Caki2 (cell line): ENCODE results near the gene PCBP3. TPM values are rescaled to one million over a fixed set of nuclear protein-coding genes. Genes with fewer than 3 reads are reported as not detected.
"Not testable (repeated sequence)": the region's sequence is repeated elsewhere in the genome, so short reads cannot be mapped to it uniquely, and the experiment has no call there.

ENCODE experiments used
- DNase-seq: peaks from one replicate; pipeline ENCODE4 v3.0.0-alpha.2; 2015; ENCODE audit warnings: low read depth
- in situ Hi-C: cut with HindIII; loops from 2 replicates; pipeline ENCODE4 v1.10.0; 2016; ENCODE audit warnings: low sequenced_read_pairs, low pct_unique_long_range_greater_than_20kb, mixed read lengths
- total RNA-seq: library from RNA; depleted of rRNA; stranded (reverse); fragments of >200 nt; shearing (Covaris generic); gene quantifications from 2 replicates; pipeline ENCODE4 v1.2.3, GENCODE V29; 2014; ENCODE audit warnings: low replicate concordance; rRNA removed

The PCBP3 gene
- total RNA-seq, result not detected in 2 replicates

GRCh38 chr21:45643021-45643980 is at the start of gene PCBP3:
PCBP3 (plus strand) TSS chr21:45643725; CDS start chr21:45850086, 206,361 bp downstream.
- DNase-seq, result no peak

GRCh38 chr21:45594721-45595489 is 48.6 kb upstream of the PCBP3 start:
- in situ Hi-C loops, result no loop called here
- no peak for DNase-seq

More at GRCh38 chr21:45643021-45643980, at the start of gene PCBP3:
- in situ Hi-C loops, result no loop called here

GRCh38 chr21:45595574-45596295 is 47.8 kb upstream of the PCBP3 start:
- DNase-seq, result no peak
- in situ Hi-C loops, result no loop called here

- in situ Hi-C loops, result no loop called here
- DNase-seq, result peak; percentile 29
Measured at GRCh38 chr21:45596704-45597318, 46.7 kb upstream of the PCBP3 start.

- in situ Hi-C loops, result no loop called here
- DNase-seq, result no peak
Measured at GRCh38 chr21:45598109-45598508, 45.4 kb upstream of the PCBP3 start.

- in situ Hi-C loops, result no loop called here
- no peak for DNase-seq
Measured at GRCh38 chr21:45598666-45599065, 44.9 kb upstream of the PCBP3 start.

GRCh38 chr21:45599146-45599581 is 44.4 kb upstream of the PCBP3 start:
- DNase-seq, result no peak
- in situ Hi-C loops, result no loop called here

GRCh38 chr21:45600248-45600647 is 43.3 kb upstream of the PCBP3 start:
- DNase-seq, result no peak

GRCh38 chr21:45601551-45601950 is 42.0 kb upstream of the PCBP3 start:
- no peak for DNase-seq
- in situ Hi-C loops, result no loop called here

More at GRCh38 chr21:45600248-45600647, 43.3 kb upstream of the PCBP3 start:
- in situ Hi-C loops, result no loop called here

- no peak for DNase-seq
- in situ Hi-C loops, result no loop called here
Measured at GRCh38 chr21:45602106-45602505, 41.4 kb upstream of the PCBP3 start.

- in situ Hi-C loops, result no loop called here
- no peak for DNase-seq
Measured at GRCh38 chr21:45603481-45603880, 40.0 kb upstream of the PCBP3 start.

- in situ Hi-C loops, DNase-seq: not testable (repeated sequence)
Measured at GRCh38 chr21:45604681-45605080, 38.8 kb upstream of the PCBP3 start.

- in situ Hi-C loops, result no loop called here
- peak; percentile 49 for DNase-seq
Measured at GRCh38 chr21:45607021-45607908, 36.3 kb upstream of the PCBP3 start.

GRCh38 chr21:45607909-45608295 is 35.6 kb upstream of the PCBP3 start:
- no peak for DNase-seq
- in situ Hi-C loops, result no loop called here

- in situ Hi-C loops, DNase-seq: not testable (repeated sequence)
Measured at GRCh38 chr21:45608747-45609470, 34.6 kb upstream of the PCBP3 start.

GRCh38 chr21:45609616-45610015 is 33.9 kb upstream of the PCBP3 start:
- in situ Hi-C loops, result not testable (repeated sequence)

More at GRCh38 chr21:45609616-45610015, 33.9 kb upstream of the PCBP3 start:
- not testable (repeated sequence) for DNase-seq
